ENCODE results near the gene SLC10A3.

The SLC10A3 gene, protein sequence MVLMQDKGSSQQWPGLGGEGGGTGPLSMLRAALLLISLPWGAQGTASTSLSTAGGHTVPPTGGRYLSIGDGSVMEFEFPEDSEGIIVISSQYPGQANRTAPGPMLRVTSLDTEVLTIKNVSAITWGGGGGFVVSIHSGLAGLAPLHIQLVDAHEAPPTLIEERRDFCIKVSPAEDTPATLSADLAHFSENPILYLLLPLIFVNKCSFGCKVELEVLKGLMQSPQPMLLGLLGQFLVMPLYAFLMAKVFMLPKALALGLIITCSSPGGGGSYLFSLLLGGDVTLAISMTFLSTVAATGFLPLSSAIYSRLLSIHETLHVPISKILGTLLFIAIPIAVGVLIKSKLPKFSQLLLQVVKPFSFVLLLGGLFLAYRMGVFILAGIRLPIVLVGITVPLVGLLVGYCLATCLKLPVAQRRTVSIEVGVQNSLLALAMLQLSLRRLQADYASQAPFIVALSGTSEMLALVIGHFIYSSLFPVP

GRCh38 chrX:154490414-154491083, at the start of gene SLC10A3:
SLC10A3 (minus strand) TSS chrX:154490629; CDS start chrX:154488940, 1,689 bp downstream.
- DNase-seq: peak; percentile 97
- TF ChIP-seq POLR2A (IDR thresholded peaks at IDR 0.05; ENCODE audit: low read length): peak; percentile 81
- TF ChIP-seq GATA1 (IDR thresholded peaks at IDR 0.05; ENCODE audit: low read depth, low read length): no peak

- DNase-seq: no peak
- TF ChIP-seq GATA1 (IDR thresholded peaks at IDR 0.05; ENCODE audit: low read depth, low read length) (no peak), POLR2A (IDR thresholded peaks at IDR 0.05; ENCODE audit: low read length) (no peak)
Observed at GRCh38 chrX:154539077-154539476, 48.6 kb upstream of the SLC10A3 start.

DNA sequence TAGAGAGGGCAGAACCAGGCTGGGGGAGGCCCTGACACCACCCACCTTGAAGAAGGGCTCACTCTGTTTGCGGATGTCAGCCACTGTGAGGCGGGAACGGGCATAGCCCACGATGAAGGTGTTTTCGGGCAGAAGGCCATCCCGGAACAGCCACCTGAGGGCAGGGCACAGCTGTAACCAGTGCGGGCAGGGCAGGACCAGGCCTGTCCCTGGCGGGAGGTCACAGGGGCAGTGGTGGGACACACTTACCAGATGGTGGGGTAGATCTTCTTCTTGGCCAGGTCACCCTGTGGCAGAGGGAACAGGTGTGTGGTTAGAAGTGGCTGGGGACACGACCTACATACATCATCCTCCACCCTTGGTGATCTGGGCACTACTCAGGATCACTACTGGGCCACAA, 45.5 kb upstream of the SLC10A3 start:
- no peak for DNase-seq
- TF ChIP-seq POLR2A (IDR thresholded peaks at IDR 0.05; ENCODE audit: low read length) (no peak), GATA1 (IDR thresholded peaks at IDR 0.05; ENCODE audit: low read depth, low read length) (no peak)

GRCh38 chrX:154534526-154535322, 44.3 kb upstream of the SLC10A3 start:
- TF ChIP-seq GATA1 (IDR thresholded peaks at IDR 0.05; ENCODE audit: low read depth, low read length) (no peak), POLR2A (IDR thresholded peaks at IDR 0.05; ENCODE audit: low read length) (no peak)
- peak; percentile 85 to 92 for DNase-seq

- TF ChIP-seq POLR2A (IDR thresholded peaks at IDR 0.05; ENCODE audit: low read length): no peak
- no peak for TF ChIP-seq GATA1 (IDR thresholded peaks at IDR 0.05; ENCODE audit: low read depth, low read length)
- no peak for DNase-seq
Observed at GRCh38 chrX:154532690-154533089, 42.3 kb upstream of the SLC10A3 start.

GRCh38 chrX:154531626-154532025, 41.2 kb upstream of the SLC10A3 start:
- TF ChIP-seq POLR2A (IDR thresholded peaks at IDR 0.05; ENCODE audit: low read length): no peak
- TF ChIP-seq GATA1 (IDR thresholded peaks at IDR 0.05; ENCODE audit: low read depth, low read length): no peak
- DNase-seq: no peak

- DNase-seq: no peak
- TF ChIP-seq GATA1 (IDR thresholded peaks at IDR 0.05; ENCODE audit: low read depth, low read length) (no peak), POLR2A (IDR thresholded peaks at IDR 0.05; ENCODE audit: low read length) (no peak)
Observed at GRCh38 chrX:154530286-154530685, 39.9 kb upstream of the SLC10A3 start.

GRCh38 chrX:154529206-154529612, 38.8 kb upstream of the SLC10A3 start:
- TF ChIP-seq GATA1 (IDR thresholded peaks at IDR 0.05; ENCODE audit: low read depth, low read length): no peak
- no peak for TF ChIP-seq POLR2A (IDR thresholded peaks at IDR 0.05; ENCODE audit: low read length)
- DNase-seq: no peak

GRCh38 chrX:154526901-154527675, 36.7 kb upstream of the SLC10A3 start:
- DNase-seq: peak; percentile 81 to 82
- TF ChIP-seq GATA1 (IDR thresholded peaks at IDR 0.05; ENCODE audit: low read depth, low read length): no peak
- peak; percentile 44 for TF ChIP-seq POLR2A (IDR thresholded peaks at IDR 0.05; ENCODE audit: low read length)

DNA sequence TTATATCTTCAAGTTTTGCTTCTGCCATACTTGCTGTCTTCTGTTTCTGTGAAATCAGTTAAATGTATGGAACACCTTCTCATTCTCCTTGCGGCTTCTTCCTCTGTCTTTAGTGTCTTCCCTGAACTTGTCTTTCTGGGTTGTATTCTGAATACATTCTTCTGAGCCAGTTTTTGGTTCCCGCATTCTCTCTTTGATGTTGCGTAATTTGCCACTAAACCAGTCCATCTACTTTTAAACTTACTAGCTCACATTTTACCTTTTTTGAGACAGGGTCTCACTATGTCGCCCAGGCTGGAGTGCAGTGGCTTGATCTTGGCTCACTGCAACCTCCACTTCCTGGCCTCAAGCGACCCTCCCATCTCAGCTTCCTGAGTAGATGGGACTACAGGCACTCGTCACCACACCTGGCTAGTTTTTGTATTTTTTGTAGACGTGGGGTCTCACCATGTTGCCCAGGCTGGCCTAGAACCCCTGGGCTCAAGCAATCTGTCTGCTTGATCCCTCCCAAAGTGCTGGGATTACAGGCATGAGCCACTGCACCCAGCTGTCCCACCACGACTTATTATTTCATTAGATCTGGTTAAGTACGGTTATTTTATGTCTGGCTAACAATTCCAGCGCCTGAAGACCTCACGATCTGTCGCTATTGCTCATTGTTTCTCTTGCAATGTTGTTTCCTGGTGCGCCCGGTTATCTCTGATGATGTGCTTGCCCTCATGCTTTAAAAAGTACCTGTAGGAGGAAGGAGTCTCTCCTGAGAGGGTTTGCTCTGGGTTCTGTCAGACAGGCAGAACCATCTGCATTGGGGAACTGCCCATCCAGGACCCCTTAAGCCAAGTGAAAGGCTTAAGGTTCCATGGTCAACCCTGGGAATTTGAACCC, 35.4 kb upstream of the SLC10A3 start:
- no peak for TF ChIP-seq GATA1 (IDR thresholded peaks at IDR 0.05; ENCODE audit: low read depth, low read length)
- TF ChIP-seq POLR2A (IDR thresholded peaks at IDR 0.05; ENCODE audit: low read length): no peak
- no peak for DNase-seq

DNA sequence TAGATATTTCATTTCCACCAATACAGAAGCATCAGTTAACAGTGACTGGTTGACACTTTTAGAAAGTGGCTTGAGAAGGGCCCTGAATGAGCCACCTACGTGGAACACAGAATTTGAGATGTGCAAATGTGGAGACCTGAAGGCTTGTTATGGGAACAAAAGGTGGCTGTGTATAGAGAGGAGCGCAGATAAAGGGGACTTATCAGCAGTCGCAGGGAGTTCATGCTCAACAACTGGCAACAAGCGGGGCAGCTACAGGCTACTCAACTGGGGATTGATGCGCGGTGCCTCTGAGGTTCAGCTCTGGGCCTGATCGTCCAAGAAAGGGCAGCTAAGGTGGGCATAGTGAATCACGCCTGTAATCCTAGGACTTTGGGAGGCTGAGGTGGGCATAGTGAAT, 29.0 kb upstream of the SLC10A3 start:
- TF ChIP-seq POLR2A (IDR thresholded peaks at IDR 0.05; ENCODE audit: low read length) (no peak), GATA1 (IDR thresholded peaks at IDR 0.05; ENCODE audit: low read depth, low read length) (no peak)
- peak; percentile 43 to 76 for DNase-seq

GRCh38 chrX:154517101-154517781, 26.8 kb upstream of the SLC10A3 start:
- DNase-seq: no peak
- TF ChIP-seq GATA1 (IDR thresholded peaks at IDR 0.05; ENCODE audit: low read depth, low read length) (no peak), POLR2A (IDR thresholded peaks at IDR 0.05; ENCODE audit: low read length) (no peak)

Measured in erythroblast (primary cell).